ENCODE measurements around the gene KIF1A. TPM values are rescaled to one million over a fixed set of nuclear protein-coding genes. Genes with fewer than 3 reads are reported as not detected.

KIF1A gene
- polyA plus RNA-seq, 4 donors, result 7.4 to 11.6 (median 10.6) TPM

DNA sequence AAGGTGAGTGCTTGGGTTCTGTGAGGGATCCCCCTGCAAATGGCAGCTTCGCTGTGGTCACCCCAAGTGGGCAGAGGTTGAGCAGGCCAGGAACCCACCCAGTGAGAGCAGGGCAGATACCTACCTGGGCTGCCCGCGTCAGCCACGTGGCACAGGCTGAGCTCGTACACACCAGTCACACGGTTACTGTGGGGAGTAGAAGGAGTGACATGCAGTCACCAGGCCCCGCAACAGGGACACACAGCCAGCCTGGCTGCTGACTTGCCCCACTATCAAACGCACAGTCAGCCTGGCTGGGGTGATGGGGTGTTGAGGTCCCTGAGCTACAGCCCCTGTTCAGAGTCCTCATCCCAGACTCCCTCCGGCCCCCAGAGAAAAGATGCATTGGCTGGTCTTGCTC is 96.2 kb downstream of the KIF1A start:
- DNase-seq (ENCODE audit: low read depth in 4 of 4, low spot score in 3 of 4), result no peak

- no peak for DNase-seq (ENCODE audit: low read depth in 4 of 4, low spot score in 3 of 4)
Observed at GRCh38 chr2:240722796-240723735, 97.0 kb downstream of the KIF1A start.

- no peak for DNase-seq (ENCODE audit: low read depth in 4 of 4, low spot score in 3 of 4)
Observed at GRCh38 chr2:240722376-240722775, 97.6 kb downstream of the KIF1A start.

GRCh38 chr2:240721596-240722180 is 98.3 kb downstream of the KIF1A start:
- no peak for DNase-seq (ENCODE audit: low read depth in 4 of 4, low spot score in 3 of 4)

DNA sequence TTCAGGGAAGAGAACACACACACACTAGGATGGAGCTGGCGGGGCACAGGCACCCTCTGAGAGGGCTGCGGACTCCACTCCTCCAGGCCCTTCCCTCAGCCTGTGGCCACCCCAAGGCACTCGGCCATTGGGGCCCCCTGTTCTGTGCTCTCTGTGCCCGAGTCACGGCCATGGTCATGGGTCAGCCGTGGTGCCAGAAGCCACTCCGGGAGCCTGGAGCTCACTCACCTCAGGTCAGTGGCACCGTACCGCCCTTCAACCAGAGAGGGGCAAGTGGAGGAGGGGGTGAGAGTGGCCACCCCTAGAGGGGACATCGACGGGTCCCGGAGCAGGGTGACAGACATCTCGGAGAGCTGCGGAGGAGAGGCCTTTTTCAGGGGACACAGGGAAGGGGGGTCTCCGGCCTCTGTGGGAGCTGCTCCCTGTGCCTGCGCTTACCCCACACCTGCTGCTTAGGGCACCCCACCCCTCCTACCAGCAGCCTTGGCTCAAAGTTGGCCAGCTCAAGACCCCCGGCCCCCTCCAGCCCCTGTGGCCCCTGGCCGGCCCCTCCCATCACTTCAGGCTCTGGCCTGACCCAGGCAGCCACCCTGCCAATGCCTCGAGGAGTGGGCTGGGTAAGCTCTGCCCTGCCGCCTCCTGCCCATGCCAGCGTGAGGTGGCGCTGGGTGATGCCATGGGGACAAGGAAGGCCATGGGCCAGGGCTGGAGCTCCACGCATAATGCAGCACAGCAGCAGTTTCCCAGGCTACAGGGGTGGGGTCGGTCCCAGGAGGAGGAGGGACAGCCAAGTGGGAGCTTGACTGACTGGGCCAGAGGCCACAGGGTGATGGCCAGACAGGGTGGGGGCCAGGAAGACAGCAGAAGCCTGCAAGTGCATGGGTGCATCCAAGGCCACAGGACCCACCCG is 99.1 kb downstream of the KIF1A start:
- no peak for DNase-seq (ENCODE audit: low read depth in 4 of 4, low spot score in 3 of 4)

- DNase-seq (ENCODE audit: low read depth in 4 of 4, low spot score in 3 of 4), result no peak
Observed at GRCh38 chr2:240719676-240720545, 100.1 kb downstream of the KIF1A start.

DNA sequence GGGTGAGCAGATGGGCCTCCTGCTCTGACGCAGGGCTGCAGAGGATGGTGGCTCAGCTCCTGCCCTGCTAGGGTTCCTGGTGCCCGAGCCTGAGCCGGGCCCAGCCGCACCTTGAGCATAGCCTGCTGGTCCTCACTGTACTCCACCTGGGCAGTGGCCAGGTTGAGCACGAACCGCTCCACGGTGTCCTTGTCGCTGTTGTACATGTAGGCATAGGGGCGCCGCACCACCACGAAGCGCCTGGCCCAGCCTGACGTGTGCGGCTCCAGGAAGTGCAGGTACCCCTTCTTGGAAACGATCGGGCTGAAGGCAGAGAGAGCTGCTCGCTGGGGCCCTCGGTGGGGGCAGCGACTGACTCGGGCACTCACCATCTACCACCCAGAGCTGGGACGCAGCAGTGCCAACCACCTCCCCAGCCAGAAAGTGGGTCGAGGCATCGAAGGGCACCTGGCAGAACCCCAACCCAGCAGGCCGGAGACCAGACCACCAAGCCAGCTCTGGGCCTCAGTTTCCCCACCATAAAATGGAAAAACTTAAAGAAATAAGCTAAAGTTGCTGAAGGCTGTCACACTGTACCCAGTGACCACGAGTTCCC is 101.0 kb downstream of the KIF1A start:
- no peak for DNase-seq (ENCODE audit: low read depth in 4 of 4, low spot score in 3 of 4)

DNA sequence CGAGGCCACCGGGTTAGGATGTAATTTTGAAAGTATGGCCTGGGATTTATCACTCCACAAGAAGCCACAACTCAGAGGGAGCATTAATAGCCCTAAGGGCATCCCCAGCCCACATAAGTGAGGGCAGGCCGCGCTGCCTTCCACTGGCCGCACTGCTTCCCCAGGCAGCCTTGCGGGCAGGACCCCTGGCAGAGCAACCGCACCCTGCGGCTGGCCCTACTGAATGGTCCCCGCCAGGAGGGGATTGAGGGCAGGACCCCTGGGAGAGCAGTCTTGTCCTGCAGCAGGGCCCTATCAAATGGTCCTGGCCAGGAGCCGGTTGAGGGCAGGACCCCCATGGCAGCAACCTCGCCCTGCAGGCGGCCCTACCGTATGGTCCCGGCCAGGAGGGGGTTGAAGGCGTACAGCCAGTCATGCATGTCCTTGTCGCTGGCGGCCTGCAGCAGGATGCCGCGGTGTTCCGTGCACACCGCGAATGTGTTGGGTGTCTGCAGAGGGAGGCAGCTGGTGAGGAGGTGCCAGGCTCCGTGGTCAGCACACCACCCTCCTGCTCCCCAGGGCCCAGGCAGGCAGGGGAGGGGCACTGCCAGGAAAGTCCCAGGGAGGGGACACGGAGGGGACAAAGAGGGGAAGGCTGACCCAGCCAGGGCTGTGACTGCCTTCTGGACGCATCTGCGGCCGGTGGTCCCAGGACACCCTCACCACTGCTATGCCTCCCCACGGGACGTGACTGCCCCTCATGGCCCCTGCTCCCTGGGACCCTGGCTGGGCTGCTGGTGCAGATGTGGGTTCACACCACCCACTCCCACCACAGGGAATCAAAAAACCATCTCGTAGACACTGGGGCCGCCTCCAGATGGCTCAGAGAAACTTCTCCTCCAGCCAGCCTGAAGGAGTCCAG is 102.1 kb downstream of the KIF1A start:
- DNase-seq (ENCODE audit: low read depth in 4 of 4, low spot score in 3 of 4), result no peak

GRCh38 chr2:240717181-240717641 is 102.8 kb downstream of the KIF1A start:
- no peak for DNase-seq (ENCODE audit: low read depth in 4 of 4, low spot score in 3 of 4)

GRCh38 chr2:240716130-240716798 is 103.8 kb downstream of the KIF1A start:
- DNase-seq (ENCODE audit: low read depth in 4 of 4, low spot score in 3 of 4), result no peak

DNA sequence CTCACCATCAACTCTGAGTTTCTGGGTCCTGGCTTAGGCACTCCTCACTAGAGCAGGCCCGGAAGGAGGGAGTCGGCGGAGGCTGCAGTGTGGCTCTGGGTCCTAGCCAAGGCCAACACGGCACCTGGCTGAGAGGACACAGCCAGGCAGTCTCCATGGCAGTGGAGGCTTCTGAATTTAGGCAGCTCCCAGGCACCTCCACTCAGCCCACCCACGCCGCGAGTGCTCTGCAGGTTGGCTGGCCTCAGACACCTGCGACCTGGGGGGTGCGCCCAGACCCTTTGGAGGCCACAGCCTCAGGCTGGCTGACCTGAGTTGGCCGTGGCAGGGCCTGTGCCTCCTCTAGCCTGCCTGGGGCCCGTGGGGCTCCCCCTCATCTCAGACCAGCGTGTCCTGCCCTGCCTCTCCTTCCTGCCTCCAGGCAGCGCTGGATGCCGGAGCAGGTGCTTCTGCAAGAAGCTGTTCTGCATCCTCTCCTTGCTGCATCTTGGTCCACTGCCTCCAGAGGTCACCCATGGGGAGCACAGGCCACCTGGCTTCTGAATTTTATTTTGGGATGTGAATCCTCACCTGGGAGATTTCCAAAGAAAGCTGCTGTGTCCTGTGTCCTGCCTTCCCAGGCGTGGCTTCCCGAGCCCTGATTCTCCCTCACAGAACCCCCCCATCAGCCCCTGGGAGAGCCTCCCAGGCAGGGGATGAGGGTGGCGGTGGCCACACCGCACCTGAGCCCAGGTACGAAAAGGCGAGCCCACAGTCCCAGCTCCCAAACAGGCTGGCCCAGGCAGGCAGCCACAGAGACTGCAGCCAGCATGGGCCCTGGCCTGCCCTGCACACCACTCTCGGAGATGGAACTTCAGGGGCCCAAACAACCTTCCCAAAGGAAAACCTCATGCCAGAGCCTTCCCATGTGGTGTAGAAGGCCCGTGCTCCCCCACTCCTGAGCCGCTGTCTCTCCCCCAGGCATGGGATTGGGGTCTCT is 105.0 kb downstream of the KIF1A start:
- no peak for DNase-seq (ENCODE audit: low read depth in 4 of 4, low spot score in 3 of 4)

GRCh38 chr2:240713928-240714746 is 105.9 kb downstream of the KIF1A start:
- no peak for DNase-seq (ENCODE audit: low read depth in 4 of 4, low spot score in 3 of 4)

DNA sequence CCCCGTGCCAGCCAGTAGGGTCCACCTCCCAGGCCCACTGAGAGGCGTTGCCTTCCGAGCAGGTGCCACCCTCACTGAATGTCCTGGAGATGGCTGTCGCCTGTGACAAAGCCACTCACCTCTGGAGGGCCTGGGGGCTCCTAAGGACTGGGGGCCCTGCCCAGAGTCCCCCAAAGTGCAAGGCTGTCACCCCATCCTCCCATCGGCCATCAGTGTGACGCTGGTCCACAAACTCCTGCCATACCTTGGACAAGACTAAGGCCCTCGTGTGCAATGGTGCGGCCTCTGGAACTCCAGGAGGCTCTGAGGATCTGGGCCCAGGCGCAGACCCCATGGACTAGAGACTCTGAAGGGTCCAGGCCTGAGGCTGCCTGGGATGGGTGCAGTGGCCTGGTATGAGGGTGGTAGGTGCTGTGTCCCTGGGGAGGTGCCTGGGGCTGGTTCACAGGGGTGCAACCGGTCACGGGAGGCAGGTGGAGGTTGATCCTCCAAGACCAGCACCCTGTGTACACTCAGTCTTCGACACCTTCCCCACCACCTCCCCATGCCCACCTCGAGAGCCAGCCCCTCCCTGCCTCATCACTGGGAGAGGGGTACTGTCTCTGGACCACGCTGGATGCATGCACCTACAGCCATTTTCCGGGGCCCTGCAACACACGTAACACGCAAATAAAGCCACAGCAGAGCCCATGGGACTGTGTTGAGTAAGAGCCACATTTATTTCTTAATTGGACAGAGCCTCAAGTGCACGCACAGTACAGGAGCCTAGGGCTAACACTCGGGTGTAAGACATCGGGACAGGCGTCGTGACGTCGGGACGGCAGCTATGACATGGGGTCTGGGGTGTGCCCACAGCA is 106.7 kb downstream of the KIF1A start:
- no peak for DNase-seq (ENCODE audit: low read depth in 4 of 4, low spot score in 3 of 4)

DNA sequence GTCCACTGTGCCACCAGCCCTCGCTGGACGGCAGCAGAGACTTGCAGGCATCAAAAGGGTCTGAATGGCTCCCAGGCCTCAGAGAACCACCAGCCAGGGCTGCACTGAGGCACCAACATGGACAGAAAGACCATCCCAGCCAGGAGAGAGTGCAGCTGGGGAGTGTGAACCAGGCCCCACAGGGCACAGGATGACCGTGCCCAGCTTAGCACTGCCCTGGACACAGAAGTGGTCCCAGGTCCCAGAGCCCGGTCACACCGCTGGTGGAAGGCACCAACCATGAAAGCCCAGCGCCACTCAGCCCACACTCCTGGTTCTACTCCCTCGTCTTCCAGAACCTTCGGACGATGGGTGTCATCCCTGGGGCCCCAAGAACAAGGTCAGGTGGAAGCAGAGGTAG is 107.9 kb downstream of the KIF1A start:
- no peak for DNase-seq (ENCODE audit: low read depth in 4 of 4, low spot score in 3 of 4)

DNA sequence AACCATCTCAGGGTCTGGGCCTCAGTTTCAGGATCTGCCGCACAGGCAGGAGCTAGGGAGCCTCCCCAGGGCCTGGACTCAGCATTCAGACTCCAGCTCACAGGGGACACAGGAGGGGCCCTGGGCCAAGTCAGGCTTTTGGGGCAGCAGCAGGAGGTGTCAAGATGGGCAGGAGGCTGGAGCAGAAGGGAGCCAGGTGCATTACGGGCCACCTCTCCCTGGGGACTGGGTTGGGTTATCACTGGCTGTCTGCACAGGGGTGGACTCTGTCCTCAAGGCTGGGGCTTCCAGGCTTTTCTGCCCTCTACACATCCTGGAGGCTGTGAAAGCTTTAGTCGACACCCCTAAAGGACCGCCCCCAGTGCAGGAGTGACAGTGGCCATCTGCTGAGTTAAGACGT is 108.3 kb downstream of the KIF1A start:
- DNase-seq (ENCODE audit: low read depth in 4 of 4, low spot score in 3 of 4), result no peak
